HG02840 (cell line): Measurements from ENCODE around the gene CD72.

Experiments
- ATAC-seq: cut with Tn5 transposase; IDR thresholded peaks from one replicate; pipeline ENCODE4 v1.9.1; 2021; ENCODE audit warnings: mild to moderate bottlenecking, moderate library complexity, moderate number of reproducible peaks; ENCODE audit not compliant: unreplicated experiment, low FRiP score

CD72 gene, protein sequence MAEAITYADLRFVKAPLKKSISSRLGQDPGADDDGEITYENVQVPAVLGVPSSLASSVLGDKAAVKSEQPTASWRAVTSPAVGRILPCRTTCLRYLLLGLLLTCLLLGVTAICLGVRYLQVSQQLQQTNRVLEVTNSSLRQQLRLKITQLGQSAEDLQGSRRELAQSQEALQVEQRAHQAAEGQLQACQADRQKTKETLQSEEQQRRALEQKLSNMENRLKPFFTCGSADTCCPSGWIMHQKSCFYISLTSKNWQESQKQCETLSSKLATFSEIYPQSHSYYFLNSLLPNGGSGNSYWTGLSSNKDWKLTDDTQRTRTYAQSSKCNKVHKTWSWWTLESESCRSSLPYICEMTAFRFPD

DNA sequence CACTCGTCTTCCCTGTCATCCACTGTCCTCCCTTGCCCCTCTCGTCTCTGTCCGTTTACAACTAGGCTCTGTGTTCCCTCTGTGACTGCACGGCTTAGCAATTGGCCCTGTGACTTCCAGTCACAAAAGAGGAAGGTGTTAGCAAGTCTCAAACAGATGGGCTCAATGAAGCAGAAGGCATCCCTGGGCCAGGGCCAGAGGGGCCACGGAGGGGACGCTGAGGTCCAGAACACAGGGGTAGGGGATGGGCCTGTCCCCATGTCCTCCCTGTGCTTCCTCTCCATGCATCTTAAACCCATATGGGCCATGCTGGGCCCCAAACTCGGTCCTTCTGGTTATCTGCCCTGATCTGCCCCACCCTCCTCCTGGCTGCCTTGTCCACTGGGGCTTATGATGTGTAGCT lies at the start of gene CD72:
Gene CD72 (minus strand): TSS at position 89 of the 403 bp plus-strand sequence. CDS start 110 bp downstream, outside the sequence.
- no peak for ATAC-seq

DNA sequence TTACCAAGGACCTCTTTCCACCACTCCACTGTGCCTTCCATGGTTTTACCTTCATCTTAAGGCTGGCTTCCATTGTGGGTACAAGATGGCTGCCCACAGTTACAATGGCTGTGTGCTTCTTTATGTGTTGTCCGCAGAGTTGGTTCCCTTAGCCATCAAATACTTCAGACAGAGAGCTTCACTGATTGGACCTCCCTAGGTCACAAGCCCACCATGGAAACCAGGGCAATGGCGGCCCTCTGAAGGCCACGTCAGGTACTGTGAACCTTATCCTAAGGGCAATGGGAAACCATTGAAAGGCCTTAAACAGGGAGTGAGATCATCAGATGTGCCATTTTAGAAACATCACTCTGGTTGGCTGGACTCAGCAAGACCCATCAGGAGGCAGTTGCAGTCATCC lies 49.7 kb upstream of the CD72 start:
- no peak for ATAC-seq

DNA sequence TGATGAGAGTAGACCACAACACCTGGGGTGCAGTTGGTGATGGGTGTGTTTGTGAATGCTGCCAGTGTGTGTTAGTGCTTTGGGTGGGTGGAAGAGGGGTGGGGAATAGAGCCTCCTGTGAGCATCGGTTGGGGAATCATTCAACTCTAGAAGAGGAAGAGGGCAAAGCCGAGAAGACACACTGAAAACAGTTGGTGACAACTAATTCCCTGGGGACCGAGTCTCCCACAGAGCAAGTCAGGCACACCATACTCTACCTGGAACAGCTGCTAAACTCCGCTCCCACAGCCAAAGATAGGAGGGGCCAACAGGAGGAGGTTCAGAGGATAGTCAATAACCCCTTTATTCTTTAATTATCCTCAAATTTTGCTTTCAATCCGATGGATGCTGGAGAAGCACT lies 48.3 kb upstream of the CD72 start:
- no peak for ATAC-seq

DNA sequence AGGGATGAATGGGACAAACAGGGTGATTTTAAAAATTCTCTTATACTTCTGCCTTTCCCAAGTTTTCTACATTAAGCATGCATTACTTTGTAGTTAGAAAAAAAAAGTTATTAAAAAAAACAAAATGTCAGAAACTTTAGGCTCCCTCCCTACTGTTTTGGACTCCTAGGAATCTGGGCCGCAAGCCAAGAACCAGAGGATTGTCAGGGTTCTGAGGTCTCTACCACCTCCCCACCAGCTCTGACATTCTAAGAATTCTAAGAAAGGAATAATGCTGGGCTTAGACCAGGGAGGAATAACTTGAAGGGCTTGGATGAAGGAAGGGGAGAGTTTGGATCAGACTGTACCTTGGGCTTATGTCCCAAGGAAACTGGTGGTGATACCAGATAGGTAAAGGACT lies 47.8 kb upstream of the CD72 start:
- no peak for ATAC-seq

DNA sequence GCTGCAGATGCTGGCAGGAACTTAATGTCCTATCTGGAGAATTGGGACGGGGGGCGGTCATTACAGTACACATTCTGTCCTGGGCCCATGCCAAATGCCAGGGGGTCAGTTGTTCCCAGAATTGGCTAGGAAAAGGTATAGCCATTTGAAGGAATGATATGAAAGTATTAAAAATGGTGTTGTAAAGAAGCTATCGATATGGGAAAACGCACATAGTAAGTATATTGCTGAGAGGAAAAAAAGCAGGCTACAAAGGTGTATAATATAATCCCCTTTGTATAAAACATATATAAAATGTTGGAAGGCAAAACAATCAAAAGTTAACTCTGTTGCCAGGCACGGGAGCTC lies 47.2 kb upstream of the CD72 start:
- no peak for ATAC-seq

DNA sequence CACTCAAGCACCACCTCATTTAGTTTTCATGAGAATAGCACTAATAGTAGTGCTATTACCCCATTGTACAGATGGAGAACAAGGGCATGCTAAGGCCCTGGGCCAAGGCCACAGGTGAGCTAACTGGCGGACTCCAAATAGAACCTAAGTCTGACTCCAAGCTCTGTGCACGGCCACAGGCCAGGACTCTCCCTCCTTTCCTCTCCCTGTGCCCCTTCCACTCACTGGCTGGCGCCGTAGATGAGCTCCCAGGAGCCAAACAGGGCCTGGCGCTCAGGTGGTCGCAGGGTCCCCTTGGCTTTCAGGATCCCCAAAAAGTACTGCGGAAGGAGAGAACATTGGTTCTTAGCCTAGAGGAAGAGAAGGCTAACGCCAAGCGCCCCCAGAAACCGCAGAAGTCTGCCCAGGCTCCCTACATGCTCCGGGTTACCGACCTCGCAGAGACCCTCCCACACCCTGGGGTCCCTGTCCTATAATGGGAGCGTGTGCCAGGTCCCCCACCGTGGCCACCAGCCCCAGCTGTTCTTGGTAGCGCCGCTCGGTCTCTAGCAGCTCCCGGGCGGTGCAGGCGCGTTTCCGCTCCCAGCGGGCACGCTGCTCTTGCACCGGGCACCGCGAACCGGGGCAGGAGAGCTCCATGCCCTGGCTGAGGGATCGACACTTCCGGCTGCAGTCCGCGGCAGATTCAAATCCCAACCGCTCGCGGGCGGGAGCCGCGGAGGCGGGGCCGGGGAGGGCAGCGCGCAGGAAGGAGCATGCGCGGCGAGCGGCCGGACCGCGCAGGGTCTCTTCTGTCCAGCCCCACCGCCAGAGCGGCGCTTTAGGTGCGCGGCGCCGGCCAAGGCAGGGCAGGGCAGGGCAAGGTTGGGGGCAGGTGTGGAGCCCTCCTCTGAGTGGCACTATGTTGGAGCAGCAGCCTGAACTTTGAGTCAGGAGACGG lies 46.6 kb upstream of the CD72 start, which contains the start of gene ARHGEF39:
Gene ARHGEF39 (minus strand): TSS at position 665 of the 940 bp plus-strand sequence. CDS start 26 bp downstream, at position 639.
- peak; percentile 51 for ATAC-seq

DNA sequence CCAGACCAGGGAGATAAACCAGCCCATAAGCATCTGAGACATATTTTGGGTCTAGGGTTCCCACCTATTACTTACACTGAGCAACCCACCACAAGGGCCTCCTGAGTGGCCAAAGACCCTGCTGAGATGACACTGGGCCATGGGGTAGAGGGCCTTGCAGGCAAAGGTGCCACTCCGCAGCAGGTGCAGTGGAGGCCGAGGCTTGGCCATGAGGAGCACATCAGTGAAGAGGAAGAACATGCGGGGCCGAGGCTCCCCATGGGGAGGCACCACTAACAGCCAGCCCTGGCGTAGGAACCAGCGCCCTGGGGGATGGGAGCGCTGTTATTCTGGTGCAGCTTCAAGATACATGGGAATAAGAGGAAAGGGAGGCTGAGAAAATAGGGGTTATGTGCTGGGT lies 44.2 kb upstream of the CD72 start:
- ATAC-seq = no peak

DNA sequence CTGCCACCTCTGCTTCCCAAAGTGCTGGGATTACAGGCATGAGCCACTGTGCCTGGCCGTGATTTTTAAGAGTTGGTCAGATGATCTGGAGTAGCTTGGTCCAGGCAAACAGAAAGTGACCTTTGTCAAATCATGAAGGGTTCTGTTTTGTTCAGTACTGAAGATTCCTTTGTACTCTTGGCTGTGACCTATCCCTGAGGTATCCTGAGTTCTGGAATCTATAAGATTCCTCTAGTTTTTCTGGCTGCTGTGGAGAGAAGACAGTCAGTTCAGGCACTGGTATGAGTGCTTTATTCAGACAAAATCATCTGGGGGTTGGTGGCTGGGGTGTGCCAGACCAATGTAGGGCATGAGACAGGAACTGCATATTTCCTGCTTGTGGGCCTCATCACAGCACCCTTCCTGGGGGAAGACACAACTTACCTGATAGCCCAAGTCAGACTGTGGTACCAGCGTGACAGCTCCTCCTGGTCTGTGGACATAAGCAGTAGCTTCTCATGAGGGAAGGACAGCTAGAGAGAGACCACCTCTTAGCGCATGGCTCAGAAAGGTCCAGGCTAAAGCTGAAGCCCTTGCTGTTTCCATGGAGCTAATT lies 43.6 kb upstream of the CD72 start:
- no peak for ATAC-seq

DNA sequence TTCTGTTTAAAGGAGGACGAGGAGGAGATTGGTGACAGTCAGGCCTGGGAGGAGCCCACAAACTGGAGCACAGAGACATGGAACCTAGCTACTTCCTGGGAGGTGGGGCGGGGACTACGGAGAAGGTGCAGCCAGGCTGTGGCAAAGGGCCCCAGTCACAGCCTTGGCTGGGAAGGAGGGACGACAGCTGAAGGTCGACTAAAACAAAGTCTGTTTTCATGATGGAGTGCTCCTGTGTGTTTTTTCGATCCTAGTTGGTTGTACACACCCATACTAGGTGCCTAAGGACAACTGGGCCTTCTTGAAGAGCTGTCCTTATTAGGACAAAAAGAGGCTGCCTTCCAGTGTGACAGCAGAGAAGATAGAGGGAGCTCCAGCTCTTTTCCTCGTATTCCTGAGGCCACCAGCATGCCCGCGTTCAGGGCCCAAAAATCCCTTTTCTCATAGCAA lies 42.8 kb upstream of the CD72 start:
- no peak for ATAC-seq

DNA sequence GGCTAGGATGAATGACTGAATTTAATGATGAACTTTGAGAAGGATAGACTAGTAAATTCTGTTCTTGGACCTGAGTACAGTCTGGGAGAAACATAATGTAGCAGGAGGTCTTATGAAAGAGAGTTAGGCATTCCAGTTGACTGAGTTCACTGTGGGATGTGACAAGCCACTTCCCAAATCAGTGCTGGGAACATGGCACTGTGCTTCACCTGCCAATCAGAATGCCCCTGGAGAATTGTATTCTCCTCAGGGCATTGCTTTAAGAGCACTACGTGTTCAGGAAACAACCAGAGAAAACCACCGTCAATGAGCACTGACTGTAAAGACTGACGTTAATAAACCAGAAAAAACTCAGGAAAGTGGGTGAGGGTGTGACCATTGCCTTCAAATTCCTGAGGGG lies 41.1 kb upstream of the CD72 start:
- ATAC-seq = no peak

DNA sequence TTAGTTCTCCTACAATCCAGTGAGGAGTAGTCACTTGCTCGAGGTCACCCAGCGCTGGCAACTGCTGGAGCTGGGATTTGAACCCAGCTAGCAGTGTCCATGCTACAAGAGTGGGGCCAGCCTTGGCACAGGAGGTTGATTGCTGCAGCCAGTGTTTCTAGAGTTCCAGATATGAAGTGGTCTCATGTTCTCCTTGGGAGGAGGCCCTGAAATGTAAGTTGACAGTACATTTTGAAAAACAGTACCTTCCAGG lies 40.7 kb upstream of the CD72 start:
- ATAC-seq = no peak

DNA sequence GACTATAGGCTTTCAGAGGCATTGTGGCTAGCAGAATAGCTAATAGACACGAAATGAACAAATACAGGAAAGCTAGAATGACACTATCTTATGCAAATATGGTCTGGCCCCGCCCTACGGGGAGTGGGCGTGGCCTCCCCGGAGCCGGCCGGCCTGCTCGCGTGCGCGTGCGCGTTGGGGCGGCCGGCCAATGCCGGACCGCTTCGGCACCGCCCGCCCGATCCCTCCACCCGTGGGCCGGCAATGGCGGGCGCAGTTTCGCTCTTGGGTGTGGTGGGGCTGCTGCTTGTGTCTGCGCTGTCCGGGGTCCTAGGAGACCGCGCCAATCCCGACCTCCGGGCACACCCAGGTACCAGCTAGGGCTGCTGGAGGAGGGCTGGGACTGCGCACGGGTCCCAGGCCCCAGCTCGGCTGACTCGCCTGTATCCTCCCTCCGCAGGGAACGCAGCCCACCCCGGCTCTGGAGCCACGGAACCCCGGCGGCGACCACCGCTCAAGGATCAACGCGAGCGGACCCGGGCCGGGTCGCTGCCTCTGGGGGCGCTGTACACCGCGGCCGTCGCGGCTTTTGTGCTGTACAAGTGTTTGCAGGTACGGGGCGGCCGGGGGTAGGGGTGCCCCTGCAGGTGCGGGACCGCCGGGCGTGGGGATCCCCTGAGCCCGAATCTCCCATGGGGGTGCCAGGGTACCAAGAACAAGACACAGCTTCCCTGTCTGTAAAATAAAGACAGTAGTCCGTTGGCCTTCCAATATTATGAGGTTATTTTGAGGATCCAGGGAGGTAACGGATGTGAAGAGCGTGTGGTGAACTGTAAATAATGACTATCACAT lies 40.1 kb upstream of the CD72 start, which contains the start of gene CCDC107:
Gene CCDC107 (plus strand): TSS at position 156 of the 831 bp plus-strand sequence. CDS start 88 bp downstream, at position 244.
- peak; percentile 64 for ATAC-seq

DNA sequence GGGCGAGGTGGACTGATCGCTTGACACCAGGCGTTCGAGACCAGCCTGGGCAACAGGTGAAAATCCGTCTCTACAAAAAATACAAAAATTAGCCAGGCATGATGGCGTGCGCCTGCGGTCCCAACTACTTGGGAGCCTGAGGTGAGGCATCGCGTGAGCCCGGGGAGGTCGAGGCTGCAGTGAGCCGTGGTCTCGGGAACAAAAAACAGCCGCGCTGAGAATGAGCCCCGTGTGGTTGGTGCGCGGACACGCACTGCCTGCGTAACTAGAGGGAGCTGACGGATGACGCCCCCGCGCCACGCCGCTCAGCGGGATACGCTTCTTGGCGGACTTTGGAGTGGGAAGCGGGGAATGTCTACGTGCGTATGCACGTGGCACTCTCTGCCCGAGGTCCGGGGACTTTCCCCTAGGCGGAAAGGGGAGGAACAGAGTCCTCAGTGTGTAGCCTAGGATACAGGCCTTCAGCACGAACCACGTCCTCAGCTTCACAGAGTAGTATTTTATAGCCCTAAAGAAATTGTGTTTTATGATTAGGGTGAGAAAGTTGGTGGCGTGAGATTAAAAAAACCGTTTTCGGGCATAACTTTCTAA lies 39.4 kb upstream of the CD72 start, which contains the start of gene RMRP:
Gene RMRP (minus strand): TSS at position 474 of the 591 bp plus-strand sequence.
- peak; percentile 85 for ATAC-seq

DNA sequence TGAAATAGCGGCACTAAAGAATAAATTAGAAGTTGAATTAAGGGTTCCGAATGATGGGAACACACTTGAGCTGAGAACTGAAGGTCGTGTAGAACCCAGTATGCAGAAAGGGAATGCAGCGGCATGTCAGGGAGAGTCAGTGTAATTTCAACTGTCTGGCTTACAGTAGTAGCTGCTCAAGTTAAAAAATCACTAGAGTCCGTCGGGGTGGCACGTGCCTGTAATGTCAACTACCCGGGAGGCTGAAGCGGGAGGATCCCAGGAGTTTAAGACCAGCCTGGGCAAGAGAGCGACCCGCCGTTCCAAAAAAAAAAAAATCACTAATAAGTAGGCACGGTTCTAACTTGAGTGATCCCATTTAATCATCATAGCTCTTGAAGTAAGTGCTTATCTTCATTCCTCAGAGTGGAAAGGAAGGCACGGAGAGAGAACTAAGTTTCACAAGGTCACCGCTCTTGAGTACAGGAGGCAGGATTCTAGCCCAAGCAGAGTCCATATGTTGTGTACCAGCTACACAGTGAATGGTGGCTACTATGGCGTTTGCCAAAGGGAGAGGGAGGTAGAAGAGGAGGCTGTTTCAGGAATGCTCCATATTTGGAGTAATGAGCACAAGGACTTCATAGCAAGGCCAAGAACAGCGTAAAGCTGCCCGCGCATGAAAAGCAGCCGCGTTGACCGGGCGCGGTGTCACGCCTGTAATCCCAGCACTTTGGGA lies 38.8 kb upstream of the CD72 start:
- no peak for ATAC-seq

DNA sequence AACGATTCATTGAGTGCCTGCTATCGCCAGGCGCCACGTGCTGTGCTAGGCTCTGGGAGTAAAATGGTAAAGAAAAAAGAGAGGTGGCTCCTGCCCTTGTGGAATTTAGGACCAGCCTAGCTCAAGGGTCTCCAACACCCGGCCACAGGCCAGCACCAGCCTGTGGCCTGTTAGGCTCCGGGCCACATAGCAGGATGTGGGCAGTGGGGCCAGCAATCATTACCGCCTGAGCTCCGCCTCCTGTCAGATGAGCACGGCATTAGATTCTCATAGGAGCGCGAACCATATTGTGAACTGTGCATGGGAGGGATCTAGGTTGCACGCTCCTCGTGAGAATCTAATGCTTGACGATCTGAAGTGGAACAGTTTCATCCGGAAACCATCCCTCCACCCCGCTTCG lies 38.1 kb upstream of the CD72 start:
- no peak for ATAC-seq

DNA sequence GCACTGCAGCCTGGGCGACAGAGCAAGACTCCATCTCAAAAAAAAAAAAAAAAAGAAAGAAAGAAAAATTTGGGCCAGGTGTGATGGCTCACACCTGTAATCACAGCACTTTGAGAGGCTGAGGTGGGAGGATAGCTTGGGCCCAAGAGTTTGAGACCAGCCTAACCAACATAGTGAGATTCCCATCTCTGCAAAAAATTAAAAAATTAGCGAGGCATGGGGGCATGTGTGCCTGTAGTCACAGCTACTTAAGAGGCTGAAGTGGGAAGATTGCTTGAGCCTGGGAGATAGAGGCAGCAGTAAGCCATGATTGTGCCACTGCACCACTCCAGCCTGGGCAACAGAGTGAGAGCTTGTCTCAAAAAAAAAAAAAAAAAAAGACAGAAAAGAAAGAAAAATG lies 35.4 kb upstream of the CD72 start:
- ATAC-seq = no peak

DNA sequence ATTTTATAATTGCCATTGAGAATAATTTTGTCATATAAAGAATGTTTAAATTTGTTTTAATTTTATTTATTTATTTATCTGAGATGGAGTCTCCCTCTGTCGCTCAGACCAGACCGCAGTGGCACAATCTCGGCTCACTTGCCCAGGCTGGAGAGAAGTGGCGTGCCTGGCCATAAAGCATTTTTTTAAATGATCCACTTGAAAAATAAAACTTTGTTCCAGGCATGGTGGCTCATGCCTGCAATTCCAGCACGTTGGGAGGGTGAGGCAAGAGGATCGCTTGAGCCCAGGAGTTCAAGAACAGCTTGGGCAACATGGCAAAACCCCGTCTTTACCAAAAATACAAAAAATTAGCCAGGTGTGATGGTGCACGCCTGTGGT lies 34.6 kb upstream of the CD72 start:
- ATAC-seq = no peak

DNA sequence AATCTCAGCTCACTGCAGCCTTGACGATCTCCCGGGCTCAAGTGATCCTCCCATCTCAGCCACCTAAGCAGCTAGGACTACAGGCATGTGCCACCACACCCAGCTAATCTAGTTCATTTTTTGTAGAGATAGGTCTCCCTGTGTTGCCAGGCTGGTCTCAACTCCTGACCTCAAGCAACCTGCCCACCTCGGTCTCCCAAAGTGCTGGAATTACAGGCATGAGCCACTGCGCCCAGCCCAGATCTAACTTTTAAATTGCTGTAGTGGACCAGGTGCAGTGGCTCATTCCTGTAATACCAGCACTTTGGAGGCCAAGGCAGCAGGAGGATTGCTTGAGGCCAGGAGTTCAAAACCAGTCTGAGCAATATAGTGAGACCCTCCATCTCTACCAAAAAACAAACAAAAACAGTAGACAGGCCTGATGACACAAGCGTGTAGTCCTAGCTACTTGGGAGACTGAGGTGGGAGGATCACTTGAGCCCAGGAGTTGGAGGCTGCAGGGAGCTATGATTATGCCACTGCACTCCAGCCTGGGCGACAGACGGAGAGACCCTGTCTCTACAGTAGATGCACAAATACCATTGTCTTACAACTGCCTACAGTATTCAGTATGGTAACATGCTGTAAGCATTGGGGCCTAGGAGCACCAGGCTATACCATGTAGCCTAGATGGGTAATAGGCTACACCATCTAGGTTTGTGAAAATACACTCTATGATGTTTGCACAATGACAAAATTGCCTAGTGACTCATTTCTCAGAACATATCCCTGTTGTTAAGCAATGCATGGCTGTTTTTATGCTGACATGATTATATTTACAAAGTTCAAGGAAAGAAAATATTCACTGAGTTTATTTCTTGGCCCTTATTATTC lies 34.0 kb upstream of the CD72 start:
- ATAC-seq = no peak
